Neural cell (in vitro differentiated cells): ENCODE measurements around the gene DDX24. TPM values are rescaled to one million over a fixed set of nuclear protein-coding genes. Genes with fewer than 3 reads are reported as not detected.

ENCODE experiments used
- H2AFZ ChIP-seq: fragments of 200-600, 300-800 bp; sonication (generic), shearing (Covaris generic); 2 replicates; pipeline ENCODE4 v1.6.0; 2014; ENCODE audit warnings: low read depth, mild to moderate bottlenecking, antibody characterized with exemption, low read length, moderate library complexity
- H3F3A ChIP-seq: fragments of 200-600 bp; shearing (Covaris generic); 2 replicates; pipeline ENCODE4 v1.6.1; 2016; ENCODE audit warnings: mild to moderate bottlenecking, moderate library complexity, mixed read lengths, antibody characterized with exemption, low read length; ENCODE audit not compliant: insufficient read depth, poor library complexity, severe bottlenecking
- H3K27ac ChIP-seq: fragments of 200-600, 300-800 bp; sonication (generic), shearing (Covaris generic); 2 replicates; pipeline ENCODE4 v1.5.1; 2014; ENCODE audit warnings: mild to moderate bottlenecking, low read length, moderate library complexity
- H3K27me3 ChIP-seq: fragments of 300-800, 200-600 bp; sonication (generic), shearing (Covaris generic); 2 replicates; pipeline ENCODE4 v1.6.0; 2014; ENCODE audit warnings: mild to moderate bottlenecking, low read depth, low read length, moderate library complexity; ENCODE audit not compliant: insufficient read depth
- H3K36me3 ChIP-seq: fragments of 300-800, 200-600 bp; sonication (generic), shearing (Covaris generic); 2 replicates; pipeline ENCODE4 v1.5.1; 2014; ENCODE audit warnings: mild to moderate bottlenecking, antibody characterized with exemption, low read length, moderate library complexity; ENCODE audit not compliant: insufficient read depth
- H3K4me2 ChIP-seq: fragments of 300-800, 200-600 bp; sonication (generic), shearing (Covaris generic); 2 replicates; pipeline ENCODE4 v1.6.0; 2014; ENCODE audit warnings: mild to moderate bottlenecking, low read length
- H3K4me3 ChIP-seq: fragments of 300-800, 200-600 bp; sonication (generic), shearing (Covaris generic); 2 replicates; pipeline ENCODE4 v1.5.1; 2014; ENCODE audit warnings: mild to moderate bottlenecking, low read length, moderate library complexity
- H3K79me2 ChIP-seq: fragments of 200-600 bp; shearing (Covaris generic); replicated peaks from 2 replicates; pipeline ENCODE4 v1.6.0; 2014; ENCODE audit warnings: mild to moderate bottlenecking, low read length, moderate library complexity; ENCODE audit not compliant: insufficient read depth
- H3K9ac ChIP-seq: fragments of 300-800, 200-600 bp; sonication (generic), shearing (Covaris generic); 2 replicates; pipeline ENCODE4 v1.6.1; 2016; ENCODE audit warnings: mild to moderate bottlenecking, low read length, mixed read lengths
- H3K9me2 ChIP-seq: fragments of 200-600 bp; shearing (Covaris generic); 2 replicates; pipeline ENCODE4 v1.6.1; 2016; ENCODE audit warnings: mild to moderate bottlenecking, low read length, mixed read lengths; ENCODE audit not compliant: insufficient read depth
- H3K9me3 ChIP-seq: fragments of 200-600, 300-800 bp; sonication (generic), shearing (Covaris generic); 2 replicates; pipeline ENCODE4 v1.6.1; 2016; ENCODE audit warnings: mild to moderate bottlenecking, mixed run types, low read length, moderate library complexity, mixed read lengths
- H4K20me1 ChIP-seq: fragments of 200-600 bp; shearing (Covaris generic); 2 replicates; pipeline ENCODE4 v1.6.1; 2016; ENCODE audit warnings: mild to moderate bottlenecking, mixed run types; ENCODE audit not compliant: insufficient read depth
- EP300 ChIP-seq: fragments of 450-650 bp; conservative IDR thresholded peaks from 2 replicates; pipeline ENCODE4 v1.6.1; 2014; ENCODE audit warnings: antibody characterized with exemption, mild to moderate bottlenecking, moderate library complexity; ENCODE audit not compliant: poor library complexity, severe bottlenecking
- EZH2 ChIP-seq: fragments of 200-600, 300-800 bp; shearing (Covaris generic), sonication (generic); IDR thresholded peaks from 2 replicates; pipeline ENCODE4 v1.6.1; 2014; ENCODE audit warnings: antibody characterized with exemption, low read length, borderline replicate concordance, mild to moderate bottlenecking; ENCODE audit not compliant: insufficient read depth, poor library complexity, severe bottlenecking
- MXI1 ChIP-seq: fragments of 450-650 bp; conservative IDR thresholded peaks from 2 replicates; pipeline ENCODE4 v1.6.1; 2014; ENCODE audit warnings: antibody characterized with exemption, mild to moderate bottlenecking; ENCODE audit not compliant: poor library complexity, severe bottlenecking
- POLR2AphosphoS5 ChIP-seq: IDR thresholded peaks from 2 replicates; pipeline ENCODE4 v1.6.1; 2012
- RAD21 ChIP-seq: fragments of 450-650 bp; conservative IDR thresholded peaks from 2 replicates; pipeline ENCODE4 v1.6.1; 2014; ENCODE audit warnings: antibody characterized with exemption, mild to moderate bottlenecking, moderate library complexity
- SMC3 ChIP-seq: fragments of 450-650 bp; conservative IDR thresholded peaks from 2 replicates; pipeline ENCODE4 v1.6.1; 2014; ENCODE audit warnings: antibody characterized with exemption, mild to moderate bottlenecking, moderate library complexity; ENCODE audit not compliant: poor library complexity
- TAF1 ChIP-seq: IDR thresholded peaks from 2 replicates; pipeline ENCODE4 v1.6.1; 2012; ENCODE audit warnings: low read depth
- polyA plus RNA-seq: library from polyadenylated mRNA; depleted of rRNA; stranded (reverse); fragments of >200 nt; gene quantifications from 2 replicates; pipeline ENCODE4 v1.2.3, GENCODE V29; 2014
- TF ChIP-seq, protein P1 (sequence below): fragments of 450-650 bp; IDR thresholded peaks from 2 replicates; pipeline ENCODE4 v1.5.1; 2014; ENCODE audit warnings: antibody characterized with exemption, mild to moderate bottlenecking, moderate library complexity; ENCODE audit not compliant: poor library complexity, severe bottlenecking
- TF ChIP-seq, protein P2 (sequence below): IDR thresholded peaks from 2 replicates; pipeline ENCODE4 v1.6.1; 2012; ENCODE audit warnings: borderline replicate concordance

Gene DDX24
- polyA plus RNA-seq, 1 donor from 2014 or later: 177 TPM

DNA sequence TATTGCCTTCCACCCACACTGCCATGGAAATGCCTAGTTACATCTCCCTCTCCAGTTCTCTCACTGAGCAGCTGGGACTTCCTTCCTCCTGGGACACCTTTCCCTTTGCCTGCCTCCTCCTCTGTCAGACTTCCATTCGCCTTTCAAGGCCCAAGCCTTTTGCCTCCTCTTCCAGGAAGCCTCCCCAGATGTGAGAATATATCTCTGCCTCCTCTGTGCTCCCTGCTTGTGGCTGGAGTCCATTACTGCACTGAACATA is 45.3 kb upstream of the DDX24 start:
- H3F3A ChIP-seq: no peaks in the 10 kb centered on the region
- H3K4me3 ChIP-seq: no peak overlapping the region
- H3K9me3 ChIP-seq: no peaks in the 10 kb centered on the region
- H3K36me3 ChIP-seq: no peaks in the 10 kb centered on the region
- H2AFZ ChIP-seq: no peak overlapping the region
- H3K9me2 ChIP-seq: no peaks in the 10 kb centered on the region
- H4K20me1 ChIP-seq: no peaks in the 10 kb centered on the region
- no peak overlapping the region for H3K9ac ChIP-seq
- H3K79me2 ChIP-seq: no peaks in the 10 kb centered on the region
- no peak for TF ChIP-seq POLR2AphosphoS5
- TF ChIP-seq EZH2: no peak
- no peak for TF ChIP-seq RAD21
- TF ChIP-seq TAF1: no peak
- no peak for TF ChIP-seq SMC3
- TF ChIP-seq EP300: no peak
- no peak for TF ChIP-seq MXI1
- TF ChIP-seq, protein P1, sequence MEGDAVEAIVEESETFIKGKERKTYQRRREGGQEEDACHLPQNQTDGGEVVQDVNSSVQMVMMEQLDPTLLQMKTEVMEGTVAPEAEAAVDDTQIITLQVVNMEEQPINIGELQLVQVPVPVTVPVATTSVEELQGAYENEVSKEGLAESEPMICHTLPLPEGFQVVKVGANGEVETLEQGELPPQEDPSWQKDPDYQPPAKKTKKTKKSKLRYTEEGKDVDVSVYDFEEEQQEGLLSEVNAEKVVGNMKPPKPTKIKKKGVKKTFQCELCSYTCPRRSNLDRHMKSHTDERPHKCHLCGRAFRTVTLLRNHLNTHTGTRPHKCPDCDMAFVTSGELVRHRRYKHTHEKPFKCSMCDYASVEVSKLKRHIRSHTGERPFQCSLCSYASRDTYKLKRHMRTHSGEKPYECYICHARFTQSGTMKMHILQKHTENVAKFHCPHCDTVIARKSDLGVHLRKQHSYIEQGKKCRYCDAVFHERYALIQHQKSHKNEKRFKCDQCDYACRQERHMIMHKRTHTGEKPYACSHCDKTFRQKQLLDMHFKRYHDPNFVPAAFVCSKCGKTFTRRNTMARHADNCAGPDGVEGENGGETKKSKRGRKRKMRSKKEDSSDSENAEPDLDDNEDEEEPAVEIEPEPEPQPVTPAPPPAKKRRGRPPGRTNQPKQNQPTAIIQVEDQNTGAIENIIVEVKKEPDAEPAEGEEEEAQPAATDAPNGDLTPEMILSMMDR: no peak
- TF ChIP-seq, protein P2, sequence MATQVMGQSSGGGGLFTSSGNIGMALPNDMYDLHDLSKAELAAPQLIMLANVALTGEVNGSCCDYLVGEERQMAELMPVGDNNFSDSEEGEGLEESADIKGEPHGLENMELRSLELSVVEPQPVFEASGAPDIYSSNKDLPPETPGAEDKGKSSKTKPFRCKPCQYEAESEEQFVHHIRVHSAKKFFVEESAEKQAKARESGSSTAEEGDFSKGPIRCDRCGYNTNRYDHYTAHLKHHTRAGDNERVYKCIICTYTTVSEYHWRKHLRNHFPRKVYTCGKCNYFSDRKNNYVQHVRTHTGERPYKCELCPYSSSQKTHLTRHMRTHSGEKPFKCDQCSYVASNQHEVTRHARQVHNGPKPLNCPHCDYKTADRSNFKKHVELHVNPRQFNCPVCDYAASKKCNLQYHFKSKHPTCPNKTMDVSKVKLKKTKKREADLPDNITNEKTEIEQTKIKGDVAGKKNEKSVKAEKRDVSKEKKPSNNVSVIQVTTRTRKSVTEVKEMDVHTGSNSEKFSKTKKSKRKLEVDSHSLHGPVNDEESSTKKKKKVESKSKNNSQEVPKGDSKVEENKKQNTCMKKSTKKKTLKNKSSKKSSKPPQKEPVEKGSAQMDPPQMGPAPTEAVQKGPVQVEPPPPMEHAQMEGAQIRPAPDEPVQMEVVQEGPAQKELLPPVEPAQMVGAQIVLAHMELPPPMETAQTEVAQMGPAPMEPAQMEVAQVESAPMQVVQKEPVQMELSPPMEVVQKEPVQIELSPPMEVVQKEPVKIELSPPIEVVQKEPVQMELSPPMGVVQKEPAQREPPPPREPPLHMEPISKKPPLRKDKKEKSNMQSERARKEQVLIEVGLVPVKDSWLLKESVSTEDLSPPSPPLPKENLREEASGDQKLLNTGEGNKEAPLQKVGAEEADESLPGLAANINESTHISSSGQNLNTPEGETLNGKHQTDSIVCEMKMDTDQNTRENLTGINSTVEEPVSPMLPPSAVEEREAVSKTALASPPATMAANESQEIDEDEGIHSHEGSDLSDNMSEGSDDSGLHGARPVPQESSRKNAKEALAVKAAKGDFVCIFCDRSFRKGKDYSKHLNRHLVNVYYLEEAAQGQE: no peak
- no peaks in the 10 kb centered on the region for H3K27me3 ChIP-seq
- H3K27ac ChIP-seq: no peak overlapping the region
- H3K4me2 ChIP-seq: no peak overlapping the region

DNA sequence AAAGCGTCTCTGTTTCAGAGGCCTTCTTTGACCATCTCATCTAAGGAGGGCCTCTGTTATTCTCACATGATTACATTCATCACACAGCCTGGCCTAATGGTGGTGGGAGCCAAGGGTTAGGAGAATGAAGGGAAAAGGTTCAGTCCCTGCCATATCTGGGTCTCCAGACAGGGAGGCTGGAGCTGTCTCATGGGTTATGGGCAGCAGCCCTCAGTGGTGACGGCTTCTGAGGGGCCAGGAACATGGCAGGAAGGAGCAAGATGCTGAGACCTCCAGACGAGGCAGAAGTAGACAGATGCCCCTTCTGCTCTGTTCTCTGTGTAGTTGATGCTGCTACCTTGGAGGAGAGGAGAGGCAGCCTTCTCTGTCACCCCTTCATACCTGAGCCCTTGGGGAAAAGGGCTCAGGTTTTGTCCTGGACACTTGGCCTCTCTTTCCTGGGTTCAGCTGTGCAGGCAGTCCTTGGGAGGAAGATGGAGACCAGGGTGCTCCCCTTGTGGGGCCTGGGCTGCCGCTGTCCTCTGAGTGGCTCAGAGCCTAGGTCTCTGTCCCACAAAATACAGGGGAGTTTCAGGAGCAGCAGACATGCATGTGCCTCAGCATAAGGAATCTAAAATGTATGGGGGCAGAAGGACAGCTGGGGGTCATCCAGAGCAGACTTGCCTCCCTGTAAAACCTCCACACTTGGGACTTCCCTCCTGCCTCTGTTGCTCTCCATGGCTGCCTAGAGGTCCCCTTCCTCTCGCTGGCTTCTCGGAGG is 44.8 kb upstream of the DDX24 start:
- H4K20me1 ChIP-seq: no peaks in the 10 kb centered on the region
- H3K36me3 ChIP-seq: no peaks in the 10 kb centered on the region
- H3K27ac ChIP-seq: no peak overlapping the region
- H3K27me3 ChIP-seq: no peaks in the 10 kb centered on the region
- no peaks in the 10 kb centered on the region for H3F3A ChIP-seq
- H3K9me2 ChIP-seq: no peaks in the 10 kb centered on the region
- no peak overlapping the region for H3K4me3 ChIP-seq
- H3K9me3 ChIP-seq: no peaks in the 10 kb centered on the region
- TF ChIP-seq SMC3 (no peak), POLR2AphosphoS5 (no peak), TAF1 (no peak), EZH2 (no peak), EP300 (no peak), MXI1 (no peak), RAD21 (no peak)
- TF ChIP-seq, protein P1: no peak
- TF ChIP-seq, protein P2: no peak
- H3K4me2 ChIP-seq: no peak overlapping the region
- no peak overlapping the region for H2AFZ ChIP-seq
- no peak overlapping the region for H3K9ac ChIP-seq
- H3K79me2 ChIP-seq: no peaks in the 10 kb centered on the region
